SJSA1 (cell line): ENCODE measurements around the gene SLC22A8. TPM values are rescaled to one million over a fixed set of nuclear protein-coding genes. Genes with fewer than 3 reads are reported as not detected.
"Not testable (repeated sequence)": the region's sequence is repeated elsewhere in the genome, so short reads cannot be mapped to it uniquely, and the experiment has no call there.

ENCODE experiments used
- DNase-seq, 2 experiments: peaks; one replicate each; pipeline ENCODE4 v3.0.0-alpha.2; 2015 to 2020; ENCODE audit warnings: low spot score in 2 of 2, low read depth in 1 of 2
- H3K27ac ChIP-seq: fragments of 250-450 bp; sonication (Bioruptor Pico); 2 replicates; pipeline ENCODE4 v1.5.1; 2020; ENCODE audit warnings: mild to moderate bottlenecking, moderate library complexity
- H3K27me3 ChIP-seq: fragments of 250-450 bp; sonication (Bioruptor Pico); replicated peaks from 2 replicates; pipeline ENCODE4 v1.5.1; 2020; ENCODE audit warnings: mild to moderate bottlenecking, moderate library complexity
- H3K36me3 ChIP-seq: fragments of 250-450 bp; sonication (Bioruptor Pico); 2 replicates; pipeline ENCODE4 v1.5.1; 2020; ENCODE audit warnings: mild to moderate bottlenecking
- H3K4me1 ChIP-seq: fragments of 250-450 bp; sonication (Bioruptor Pico); replicated peaks from 2 replicates; pipeline ENCODE4 v1.6.1; 2021; ENCODE audit warnings: mild to moderate bottlenecking
- H3K4me3 ChIP-seq: fragments of 250-450 bp; sonication (Bioruptor Pico); 2 replicates; pipeline ENCODE4 v1.5.1; 2020; ENCODE audit warnings: mild to moderate bottlenecking
- H3K9me3 ChIP-seq: fragments of 250-450 bp; sonication (Bioruptor Pico); replicated peaks from 2 replicates; pipeline ENCODE4 v1.5.1; 2020; ENCODE audit warnings: mild to moderate bottlenecking
- total RNA-seq: library from RNA; depleted of rRNA; stranded (reverse); fragments of >200 nt; shearing (Covaris generic); gene quantifications from 2 replicates; pipeline ENCODE4 v1.2.3, GENCODE V29; 2014; rRNA removed

Gene SLC22A8, protein sequence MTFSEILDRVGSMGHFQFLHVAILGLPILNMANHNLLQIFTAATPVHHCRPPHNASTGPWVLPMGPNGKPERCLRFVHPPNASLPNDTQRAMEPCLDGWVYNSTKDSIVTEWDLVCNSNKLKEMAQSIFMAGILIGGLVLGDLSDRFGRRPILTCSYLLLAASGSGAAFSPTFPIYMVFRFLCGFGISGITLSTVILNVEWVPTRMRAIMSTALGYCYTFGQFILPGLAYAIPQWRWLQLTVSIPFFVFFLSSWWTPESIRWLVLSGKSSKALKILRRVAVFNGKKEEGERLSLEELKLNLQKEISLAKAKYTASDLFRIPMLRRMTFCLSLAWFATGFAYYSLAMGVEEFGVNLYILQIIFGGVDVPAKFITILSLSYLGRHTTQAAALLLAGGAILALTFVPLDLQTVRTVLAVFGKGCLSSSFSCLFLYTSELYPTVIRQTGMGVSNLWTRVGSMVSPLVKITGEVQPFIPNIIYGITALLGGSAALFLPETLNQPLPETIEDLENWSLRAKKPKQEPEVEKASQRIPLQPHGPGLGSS
- total RNA-seq = not detected in 2 replicates

GRCh38 chr11:63015521-63016215 is at the start of gene SLC22A8:
Gene SLC22A8 (minus strand): TSS chr11:63015841. CDS start chr11:63014958, 883 bp downstream.
- H3K36me3 ChIP-seq = no peaks in the 10 kb centered on the region
- no peak within 1 kb of the TSS for H3K4me3 ChIP-seq
- no peak within 1 kb of the TSS for H3K27ac ChIP-seq
- peaks cover 7% of the 10 kb centered on the region; the same call in 1 of the 2 replicates for H3K27me3 ChIP-seq
- DNase-seq = no peak
- H3K9me3 ChIP-seq = no peaks in the 10 kb centered on the region
- no peaks in the 10 kb centered on the region for H3K4me1 ChIP-seq

DNA sequence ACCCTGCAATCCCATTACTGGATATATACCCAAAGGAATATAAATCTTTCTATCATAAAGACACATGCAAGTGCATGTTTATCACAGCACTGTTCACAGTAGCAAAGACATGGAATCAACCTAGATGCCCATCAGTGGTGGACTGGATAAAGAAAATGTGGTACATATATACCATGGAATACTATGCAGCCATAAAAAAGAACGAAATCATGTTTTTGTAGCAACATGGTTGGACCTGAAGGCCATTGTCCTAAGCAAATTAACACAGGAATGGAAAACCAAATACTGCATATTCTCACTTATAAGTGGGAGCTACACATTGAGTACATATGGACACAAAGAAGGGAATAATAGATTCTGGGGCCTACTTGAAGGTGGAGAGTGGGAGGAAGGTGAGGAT is 30.6 kb upstream of the SLC22A8 start:
- not testable (repeated sequence) for H3K27me3 ChIP-seq, H3K27ac ChIP-seq, H3K9me3 ChIP-seq, H3K36me3 ChIP-seq, H3K4me1 ChIP-seq, H3K4me3 ChIP-seq, DNase-seq

DNA sequence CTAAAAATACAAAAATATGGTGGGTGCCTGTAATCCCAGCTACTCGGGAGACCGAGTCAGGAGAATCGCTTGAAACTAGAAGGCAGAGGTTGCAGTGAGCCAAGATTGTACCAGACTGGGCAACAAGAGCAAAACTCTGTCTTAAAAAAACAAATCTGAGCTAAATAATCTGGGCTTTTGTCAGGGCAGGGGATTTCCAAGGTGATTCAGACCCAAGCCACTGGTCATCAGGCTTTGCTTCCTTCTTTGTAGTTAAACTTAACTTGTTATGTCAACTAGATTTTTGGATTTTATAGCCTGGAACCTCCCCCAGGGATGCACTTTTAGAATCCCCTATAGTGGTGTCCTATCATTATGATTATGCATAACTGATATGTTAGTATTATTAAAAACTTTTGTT is 27.0 kb upstream of the SLC22A8 start:
- no peaks in the 10 kb centered on the region for H3K9me3 ChIP-seq
- 0 out of 2 replicates have a peak, but pooled peaks cover 3% of the 10 kb centered on the region for H3K4me1 ChIP-seq
- no peak for DNase-seq
- no peak overlapping the region for H3K27ac ChIP-seq
- no peaks in the 10 kb centered on the region for H3K27me3 ChIP-seq
- H3K36me3 ChIP-seq = no peaks in the 10 kb centered on the region
- no peak overlapping the region for H3K4me3 ChIP-seq

DNA sequence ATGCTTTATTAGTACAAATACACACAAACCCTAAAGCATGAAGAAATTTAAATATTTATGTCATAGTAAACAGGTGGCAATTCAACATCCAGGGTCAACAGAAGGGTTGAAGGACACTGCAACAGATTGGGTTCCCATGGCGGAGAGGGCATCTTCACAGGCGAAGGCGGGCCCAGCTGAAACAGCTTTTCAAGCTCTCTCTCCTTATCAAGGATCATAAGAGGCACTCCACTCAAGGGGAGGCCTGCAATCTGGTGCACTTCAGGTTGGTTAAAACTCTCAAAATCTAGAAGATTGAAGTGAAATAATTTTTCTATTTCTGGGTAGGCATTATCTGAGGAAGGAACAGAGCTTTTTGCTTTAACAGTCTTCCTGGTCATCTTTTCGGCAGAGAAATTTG is 16.8 kb upstream of the SLC22A8 start:
- DNase-seq = no peak

GRCh38 chr11:63023841-63024648 is 8.4 kb upstream of the SLC22A8 start:
- Histone ChIP-seq H3K4me1 (peaks cover 4% of the 10 kb centered on the region), H3K9me3 (no peaks in the 10 kb centered on the region), H3K36me3 (no peaks in the 10 kb centered on the region), H3K27ac (no peak overlapping the region), H3K27me3 (no peaks in the 10 kb centered on the region), H3K4me3 (no peak overlapping the region)
- DNase-seq = peak; percentile 76 to 91

More for the DNA sequence above, 16.8 kb upstream of the SLC22A8 start:
- Histone ChIP-seq H3K36me3 (no peaks in the 10 kb centered on the region), H3K27ac (no peak overlapping the region), H3K9me3 (no peaks in the 10 kb centered on the region), H3K4me1 (no peaks in the 10 kb centered on the region), H3K4me3 (no peak overlapping the region), H3K27me3 (no peaks in the 10 kb centered on the region; the same call in none of the 2 replicates)

GRCh38 chr11:63023222-63023814 is 7.7 kb upstream of the SLC22A8 start:
- H3K36me3 ChIP-seq = no peaks in the 10 kb centered on the region
- H3K27ac ChIP-seq = no peak overlapping the region
- no peak for DNase-seq
- no peak overlapping the region for H3K4me3 ChIP-seq
- no peaks in the 10 kb centered on the region; the same call in 1 of the 2 replicates for H3K27me3 ChIP-seq
- no peaks in the 10 kb centered on the region for H3K9me3 ChIP-seq
- peaks cover 4% of the 10 kb centered on the region for H3K4me1 ChIP-seq

GRCh38 chr11:63022441-63022840 is 6.8 kb upstream of the SLC22A8 start:
- peaks cover 4% of the 10 kb centered on the region; the same call in 1 of the 2 replicates for H3K27me3 ChIP-seq
- no peaks in the 10 kb centered on the region for H3K9me3 ChIP-seq

DNA sequence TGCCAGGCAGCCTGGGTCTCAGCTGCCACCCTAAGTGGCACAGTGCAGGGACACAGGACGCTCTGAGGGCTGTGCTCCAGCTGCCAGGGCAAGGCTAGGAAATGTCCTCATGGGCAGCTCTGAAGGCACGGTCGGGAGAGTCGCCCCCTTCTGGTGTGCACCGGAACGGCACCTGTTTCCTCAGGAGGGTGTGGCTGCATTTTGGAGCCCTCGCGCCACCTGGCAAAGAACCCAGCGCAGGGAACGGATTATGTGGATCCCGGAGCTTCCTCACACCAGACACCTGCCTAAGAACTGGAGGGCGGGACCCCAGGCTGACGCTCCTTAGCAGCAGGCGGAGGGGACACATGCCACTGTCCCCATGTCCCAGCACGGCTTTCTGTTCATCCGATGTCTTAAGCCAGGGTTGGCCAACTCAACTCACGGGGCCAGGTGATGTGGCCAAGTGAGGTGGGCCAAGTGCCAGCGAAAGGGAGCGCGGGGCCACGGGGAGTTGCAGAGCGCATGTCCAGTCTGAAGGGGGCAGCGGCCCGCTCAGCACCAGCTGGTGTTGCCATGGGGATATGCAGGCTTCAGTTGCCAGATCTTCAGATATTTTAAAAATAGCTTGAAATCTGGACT is 5.1 kb upstream of the SLC22A8 start:
- no peak for DNase-seq
- H3K9me3 ChIP-seq = no peaks in the 10 kb centered on the region
- peaks cover 4% of the 10 kb centered on the region; the same call in 1 of the 2 replicates for H3K27me3 ChIP-seq
- H3K27ac ChIP-seq = no peak overlapping the region
- no peaks in the 10 kb centered on the region for H3K36me3 ChIP-seq
- no peak overlapping the region for H3K4me3 ChIP-seq
- H3K4me1 ChIP-seq = peaks cover 4% of the 10 kb centered on the region

More at GRCh38 chr11:63022441-63022840, 6.8 kb upstream of the SLC22A8 start:
- DNase-seq = no peak
- no peak overlapping the region for H3K4me3 ChIP-seq
- H3K27ac ChIP-seq = no peak overlapping the region
- H3K4me1 ChIP-seq = peaks cover 4% of the 10 kb centered on the region
- H3K36me3 ChIP-seq = no peaks in the 10 kb centered on the region

GRCh38 chr11:63019506-63019905 is 3.9 kb upstream of the SLC22A8 start:
- Histone ChIP-seq H3K36me3 (no peaks in the 10 kb centered on the region), H3K4me1 (peaks cover 4% of the 10 kb centered on the region), H3K9me3 (no peaks in the 10 kb centered on the region), H3K27ac (no peak overlapping the region), H3K27me3 (peaks cover 4% of the 10 kb centered on the region; the same call in 1 of the 2 replicates), H3K4me3 (no peak overlapping the region)
- DNase-seq = no peak

- no peaks in the 10 kb centered on the region for H3K36me3 ChIP-seq
- H3K27ac ChIP-seq = no peak overlapping the region
- H3K9me3 ChIP-seq = no peaks in the 10 kb centered on the region
- no peak overlapping the region for H3K4me3 ChIP-seq
- no peaks in the 10 kb centered on the region for H3K4me1 ChIP-seq
- H3K27me3 ChIP-seq = peaks cover 7% of the 10 kb centered on the region; the same call in 1 of the 2 replicates
- no peak for DNase-seq
Observed at GRCh38 chr11:63017306-63017974, 1.8 kb upstream of the SLC22A8 start.

DNA sequence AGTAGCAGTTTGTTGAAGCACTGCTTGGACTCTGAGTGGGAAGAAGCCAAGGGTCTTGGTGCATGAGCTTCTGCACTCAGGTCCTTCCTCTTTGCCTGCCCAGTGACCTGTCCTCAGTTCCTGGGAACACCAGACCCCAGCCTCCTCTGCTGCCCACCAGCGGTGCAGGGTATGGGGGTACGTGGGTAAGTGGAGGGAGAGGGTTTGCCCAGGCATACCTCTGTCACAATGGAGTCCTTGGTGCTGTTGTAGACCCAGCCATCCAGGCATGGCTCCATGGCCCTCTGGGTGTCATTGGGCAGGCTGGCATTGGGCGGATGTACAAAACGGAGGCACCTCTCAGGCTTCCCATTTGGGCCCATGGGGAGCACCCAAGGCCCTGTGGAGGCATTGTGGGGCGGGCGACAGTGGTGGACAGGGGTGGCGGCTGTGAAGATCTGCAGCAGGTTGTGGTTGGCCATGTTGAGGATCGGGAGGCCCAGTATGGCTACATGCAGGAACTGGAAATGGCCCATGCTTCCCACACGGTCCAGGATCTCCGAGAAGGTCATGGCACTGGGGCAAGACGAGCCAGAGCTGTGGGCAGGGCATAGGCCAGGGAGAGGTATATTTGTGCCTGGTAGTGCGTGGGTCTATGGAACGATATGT is 1.1 kb downstream of the SLC22A8 start:
- DNase-seq = no peak
- Histone ChIP-seq H3K27me3 (peaks cover 7% of the 10 kb centered on the region; the same call in 1 of the 2 replicates), H3K27ac (no peak overlapping the region), H3K36me3 (no peaks in the 10 kb centered on the region), H3K4me1 (no peaks in the 10 kb centered on the region), H3K4me3 (no peak overlapping the region), H3K9me3 (no peaks in the 10 kb centered on the region)

- no peak overlapping the region for H3K4me3 ChIP-seq
- H3K4me1 ChIP-seq = no peaks in the 10 kb centered on the region
- H3K27ac ChIP-seq = no peak overlapping the region
- no peak for DNase-seq
- no peaks in the 10 kb centered on the region for H3K9me3 ChIP-seq
- no peaks in the 10 kb centered on the region for H3K36me3 ChIP-seq
- H3K27me3 ChIP-seq = peaks cover 6% of the 10 kb centered on the region; the same call in 1 of the 2 replicates
Observed at GRCh38 chr11:63012839-63013238, 2.8 kb downstream of the SLC22A8 start.
